Raji (cell line): ENCODE measurements around the gene GALNT5.

Experiments
- POLR2A ChIP-seq: IDR thresholded peaks from 2 replicates; pipeline ENCODE4 v1.6.1; 2011; ENCODE audit warnings: low read depth, low read length, control low read depth; ENCODE audit not compliant: insufficient read depth

The GALNT5 gene

GRCh38 chr2:157307021-157307420, 49.5 kb downstream of the GALNT5 start:
- TF ChIP-seq POLR2A = no peak

GRCh38 chr2:157309878-157310277, 52.4 kb downstream of the GALNT5 start:
- no peak for TF ChIP-seq POLR2A

GRCh38 chr2:157311706-157312105, 54.2 kb downstream of the GALNT5 start:
- no peak for TF ChIP-seq POLR2A

GRCh38 chr2:157312866-157313486, 55.5 kb downstream of the GALNT5 start:
- TF ChIP-seq POLR2A = no peak

GRCh38 chr2:157315901-157316300, 58.4 kb downstream of the GALNT5 start:
- no peak for TF ChIP-seq POLR2A

GRCh38 chr2:157318884-157319283, 61.4 kb downstream of the GALNT5 start:
- no peak for TF ChIP-seq POLR2A

- TF ChIP-seq POLR2A = no peak
These were observed 62.3 kb downstream of the GALNT5 start for GRCh38 chr2:157319795-157320194.

GRCh38 chr2:157320409-157320808, 62.9 kb downstream of the GALNT5 start:
- TF ChIP-seq POLR2A = no peak

- TF ChIP-seq POLR2A = no peak
These were observed 64.0 kb downstream of the GALNT5 start for GRCh38 chr2:157321466-157321865.

- no peak for TF ChIP-seq POLR2A
These were observed 64.9 kb downstream of the GALNT5 start for GRCh38 chr2:157322432-157322831.

- no peak for TF ChIP-seq POLR2A
These were observed 66.9 kb downstream of the GALNT5 start for GRCh38 chr2:157324331-157324843.

- no peak for TF ChIP-seq POLR2A
These were observed 68.3 kb downstream of the GALNT5 start, which contains the start of gene ERMN for GRCh38 chr2:157325786-157326185. TSS of gene ERMN (minus strand) at chr2:157325824. CDS start at chr2:157325642, 182 bp downstream.

- no peak for TF ChIP-seq POLR2A
These were observed 69.2 kb downstream of the GALNT5 start for GRCh38 chr2:157326698-157327097.

GRCh38 chr2:157327200-157327599, 69.7 kb downstream of the GALNT5 start:
- TF ChIP-seq POLR2A = no peak

- TF ChIP-seq POLR2A = no peak
These were observed 70.4 kb downstream of the GALNT5 start for GRCh38 chr2:157327621-157328500.

- TF ChIP-seq POLR2A = no peak
These were observed 72.0 kb downstream of the GALNT5 start for GRCh38 chr2:157329524-157329923.

GRCh38 chr2:157333304-157334047, 76.0 kb downstream of the GALNT5 start:
- TF ChIP-seq POLR2A = no peak
